BLaER1 (cell line): ENCODE data around the gene COG1.

ENCODE experiments used
- H3K27ac ChIP-seq: shearing (Covaris generic); formaldehyde crosslinking; 2 replicates; pipeline ENCODE4 v1.8.1; 2022
- H3K27me3 ChIP-seq: shearing (Covaris generic); formaldehyde crosslinking; 2 replicates; pipeline ENCODE4 v1.8.1; 2022
- H3K36me3 ChIP-seq: shearing (Covaris generic); formaldehyde crosslinking; 2 replicates; pipeline ENCODE4 v1.8.1; 2022
- H3K4me1 ChIP-seq: shearing (Covaris generic); formaldehyde crosslinking; 2 replicates; pipeline ENCODE4 v1.8.1; 2022
- H3K4me2 ChIP-seq: shearing (Covaris generic); formaldehyde crosslinking; 2 replicates; pipeline ENCODE4 v1.8.1; 2022
- H3K4me3 ChIP-seq: shearing (Covaris generic); formaldehyde crosslinking; 2 replicates; pipeline ENCODE4 v1.8.1; 2022
- H3K9ac ChIP-seq: shearing (Covaris generic); formaldehyde crosslinking; 2 replicates; pipeline ENCODE4 v1.8.1; 2022
- H3K9me3 ChIP-seq: shearing (Covaris generic); formaldehyde crosslinking; 2 replicates; pipeline ENCODE4 v1.8.1; 2022
- H4K20me1 ChIP-seq: shearing (Covaris generic); formaldehyde crosslinking; 2 replicates; pipeline ENCODE4 v1.8.1; 2022
- Cebpa-rat ChIP-seq: shearing (Covaris generic); IDR thresholded peaks from 2 replicates; pipeline ENCODE4 v1.8.1; 2022

COG1 gene

DNA sequence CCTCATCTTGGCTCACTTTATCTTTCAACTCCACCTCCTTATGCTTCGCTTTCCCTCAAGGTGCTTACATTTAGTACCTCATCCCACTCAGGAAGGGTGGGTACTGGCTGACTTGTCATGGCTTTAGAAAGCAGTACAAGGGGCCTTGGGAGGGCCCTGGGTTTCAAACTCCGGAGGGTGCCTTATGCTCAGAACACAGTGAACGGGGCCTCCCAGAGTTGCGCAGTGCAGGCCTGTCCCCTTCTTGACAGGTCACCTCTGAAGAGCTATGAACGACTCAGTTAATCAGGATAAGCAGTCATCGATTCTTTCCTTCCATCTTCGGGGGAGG lies 6.0 kb downstream of the COG1 start:
- no peak overlapping the region for H3K9ac ChIP-seq
- TF ChIP-seq Cebpa-rat, result no peak

DNA sequence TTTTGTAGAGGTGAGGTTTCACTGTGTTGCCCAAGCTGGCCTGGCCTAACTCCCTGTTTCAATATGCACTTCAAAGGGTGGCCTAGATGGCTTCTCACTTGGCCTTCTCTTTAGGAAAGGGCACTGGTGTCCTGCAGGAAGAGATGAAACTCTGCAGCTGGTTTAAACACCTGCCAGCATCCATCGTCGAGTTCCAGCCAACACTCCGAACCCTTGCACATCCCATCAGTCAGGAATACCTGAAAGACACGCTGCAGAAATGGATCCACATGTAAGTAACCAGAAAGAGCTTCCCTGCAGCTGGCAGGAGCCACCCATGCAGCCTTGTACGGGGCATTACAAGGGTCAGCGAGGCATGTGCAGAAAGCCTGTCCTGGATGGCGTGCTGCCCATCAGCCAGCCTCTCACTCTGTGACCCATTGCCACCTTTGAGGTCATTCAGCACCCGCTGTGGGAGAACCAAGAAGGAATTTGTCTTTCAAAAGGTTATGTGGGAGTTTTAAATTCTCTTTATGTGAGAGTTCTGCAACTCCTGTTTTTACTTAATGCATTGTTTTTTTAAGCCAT lies 7.0 kb downstream of the COG1 start:
- H4K20me1 ChIP-seq, result peaks cover 45% of the 10 kb centered on the region
- no peak overlapping the region for H3K4me3 ChIP-seq
- H3K9ac ChIP-seq, result no peak overlapping the region
- no peak overlapping the region for H3K27ac ChIP-seq
- no peak for TF ChIP-seq Cebpa-rat
- no peaks in the 10 kb centered on the region for H3K9me3 ChIP-seq
- peaks cover 92% of the 10 kb centered on the region for H3K36me3 ChIP-seq
- no peak overlapping the region for H3K4me2 ChIP-seq
- no peaks in the 10 kb centered on the region for H3K4me1 ChIP-seq
- H3K27me3 ChIP-seq, result no peaks in the 10 kb centered on the region

More for the DNA sequence above, 6.0 kb downstream of the COG1 start:
- peaks cover 45% of the 10 kb centered on the region; the same call in 1 of the 2 replicates for H4K20me1 ChIP-seq
- no peak overlapping the region for H3K4me3 ChIP-seq
- no peaks in the 10 kb centered on the region for H3K9me3 ChIP-seq
- peaks cover 8% of the 10 kb centered on the region for H3K4me1 ChIP-seq
- H3K36me3 ChIP-seq, result peaks cover 83% of the 10 kb centered on the region
- H3K27ac ChIP-seq, result no peak overlapping the region
- no peak overlapping the region for H3K4me2 ChIP-seq
- no peaks in the 10 kb centered on the region for H3K27me3 ChIP-seq

DNA sequence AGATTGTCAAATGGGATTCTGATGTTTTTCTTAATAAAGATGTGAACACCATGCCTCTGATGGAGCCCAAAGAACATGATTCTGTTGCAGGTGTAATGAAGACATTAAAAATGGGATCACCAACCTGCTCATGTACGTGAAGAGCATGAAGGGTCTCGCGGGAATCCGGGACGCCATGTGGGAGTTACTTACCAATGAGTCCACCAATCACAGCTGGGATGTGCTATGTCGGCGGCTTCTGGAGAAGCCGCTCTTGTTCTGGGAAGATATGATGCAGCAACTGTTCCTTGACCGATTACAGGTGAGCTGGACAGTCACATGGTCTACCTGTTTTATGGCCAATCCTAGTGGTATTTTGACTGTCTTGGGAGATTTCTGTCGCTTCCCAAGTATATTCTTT lies 7.6 kb downstream of the COG1 start:
- no peak overlapping the region for H3K27ac ChIP-seq
- no peaks in the 10 kb centered on the region for H3K27me3 ChIP-seq
- TF ChIP-seq Cebpa-rat, result no peak
- peaks cover 99% of the 10 kb centered on the region for H3K36me3 ChIP-seq
- no peak overlapping the region for H3K4me2 ChIP-seq
- H4K20me1 ChIP-seq, result peaks cover 47% of the 10 kb centered on the region
- H3K4me3 ChIP-seq, result no peak overlapping the region
- no peaks in the 10 kb centered on the region for H3K9me3 ChIP-seq
- H3K9ac ChIP-seq, result no peak overlapping the region
- no peaks in the 10 kb centered on the region for H3K4me1 ChIP-seq

GRCh38 chr17:73201215-73202069 lies 8.6 kb downstream of the COG1 start:
- H3K9me3 ChIP-seq, result no peaks in the 10 kb centered on the region
- H3K4me1 ChIP-seq, result no peaks in the 10 kb centered on the region
- no peak for TF ChIP-seq Cebpa-rat
- peaks cover 47% of the 10 kb centered on the region for H4K20me1 ChIP-seq
- peaks cover 100% of the 10 kb centered on the region for H3K36me3 ChIP-seq
- H3K4me2 ChIP-seq, result no peak overlapping the region
- H3K27me3 ChIP-seq, result no peaks in the 10 kb centered on the region
- H3K9ac ChIP-seq, result no peak overlapping the region
- no peak overlapping the region for H3K4me3 ChIP-seq
- no peak overlapping the region for H3K27ac ChIP-seq

- Histone ChIP-seq H3K27me3 (no peaks in the 10 kb centered on the region), H3K4me1 (no peaks in the 10 kb centered on the region), H3K36me3 (peaks cover 100% of the 10 kb centered on the region), H3K9me3 (no peaks in the 10 kb centered on the region), H3K4me2 (no peak overlapping the region), H3K9ac (no peak overlapping the region), H4K20me1 (peaks cover 39% of the 10 kb centered on the region), H3K27ac (no peak overlapping the region), H3K4me3 (no peak overlapping the region)
- no peak for TF ChIP-seq Cebpa-rat
These were observed 10.4 kb downstream of the COG1 start for GRCh38 chr17:73203135-73203787.

DNA sequence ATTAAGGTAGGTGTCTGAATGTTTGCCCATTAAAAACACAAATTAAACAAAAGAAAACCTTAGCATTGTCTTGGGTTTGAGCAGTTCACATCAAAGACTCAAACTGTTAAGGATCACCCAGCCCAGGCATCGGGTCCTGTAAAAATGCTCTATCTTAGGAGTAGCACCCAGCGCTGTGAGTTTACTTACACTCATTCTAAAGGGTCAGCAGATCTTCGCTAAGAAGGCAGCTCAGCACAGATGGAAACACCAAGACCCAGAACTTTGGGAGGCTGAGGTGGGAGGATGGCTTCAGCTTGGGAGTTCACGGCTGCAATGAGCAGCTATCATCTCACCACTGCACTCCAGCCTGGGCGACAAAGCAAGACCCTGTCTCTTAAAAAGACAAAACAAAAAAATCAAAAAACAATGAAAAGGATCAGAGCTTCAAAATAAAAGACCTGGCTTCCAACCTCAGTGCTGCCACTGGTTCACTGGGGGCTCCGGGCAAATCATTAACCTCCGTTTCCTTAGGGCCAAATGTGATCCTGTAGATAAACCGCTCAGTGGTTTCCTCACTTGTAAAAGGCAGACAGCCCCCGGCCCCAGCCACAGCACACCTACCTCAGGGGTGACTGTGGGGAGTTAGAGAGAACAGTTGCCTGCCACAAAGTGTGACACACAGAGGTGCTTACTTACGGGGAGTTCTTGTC lies 11.1 kb downstream of the COG1 start:
- Histone ChIP-seq H3K4me3 (no peak overlapping the region), H3K4me2 (no peak overlapping the region), H3K9ac (no peak overlapping the region), H3K27ac (no peak overlapping the region), H3K4me1 (no peaks in the 10 kb centered on the region), H3K27me3 (no peaks in the 10 kb centered on the region), H3K36me3 (peaks cover 100% of the 10 kb centered on the region), H4K20me1 (peaks cover 40% of the 10 kb centered on the region), H3K9me3 (no peaks in the 10 kb centered on the region)
- no peak for TF ChIP-seq Cebpa-rat

GRCh38 chr17:73205459-73205961 lies 12.7 kb downstream of the COG1 start:
- peaks cover 56% of the 10 kb centered on the region for H4K20me1 ChIP-seq
- peaks cover 100% of the 10 kb centered on the region for H3K36me3 ChIP-seq
- H3K9ac ChIP-seq, result no peak overlapping the region
- no peak overlapping the region for H3K4me2 ChIP-seq
- no peaks in the 10 kb centered on the region for H3K4me1 ChIP-seq
- no peak overlapping the region for H3K27ac ChIP-seq
- no peaks in the 10 kb centered on the region for H3K27me3 ChIP-seq
- no peak overlapping the region for H3K4me3 ChIP-seq
- no peak for TF ChIP-seq Cebpa-rat
- H3K9me3 ChIP-seq, result no peaks in the 10 kb centered on the region

- Histone ChIP-seq H3K4me3 (no peak overlapping the region), H3K4me2 (no peak overlapping the region), H3K27ac (no peak overlapping the region), H3K9ac (no peak overlapping the region), H3K36me3 (peaks cover 95% of the 10 kb centered on the region), H3K4me1 (no peaks in the 10 kb centered on the region), H4K20me1 (peaks cover 57% of the 10 kb centered on the region), H3K9me3 (no peaks in the 10 kb centered on the region), H3K27me3 (no peaks in the 10 kb centered on the region)
- TF ChIP-seq Cebpa-rat, result no peak
These were observed 15.4 kb downstream of the COG1 start for GRCh38 chr17:73208139-73208827.

GRCh38 chr17:73209436-73209835 lies 16.6 kb downstream of the COG1 start:
- Histone ChIP-seq H4K20me1 (peaks cover 66% of the 10 kb centered on the region), H3K9ac (no peak overlapping the region), H3K9me3 (no peaks in the 10 kb centered on the region), H3K4me2 (no peak overlapping the region), H3K36me3 (peaks cover 91% of the 10 kb centered on the region), H3K4me1 (no peaks in the 10 kb centered on the region), H3K27me3 (no peaks in the 10 kb centered on the region), H3K4me3 (no peak overlapping the region), H3K27ac (no peak overlapping the region)
- TF ChIP-seq Cebpa-rat, result no peak
